Suprapubic skin (tissue), 4 donors: ENCODE measurements around the gene SCGB3A1. TPM values are rescaled to one million over a fixed set of nuclear protein-coding genes. Genes with fewer than 3 reads are reported as not detected.

ENCODE experiments used
- DNase-seq, 2 donors: peaks; one replicate each; pipeline ENCODE4 v3.0.0-alpha.2; 2019; ENCODE audit warnings: low spot score in 2 of 2
- H3K27ac ChIP-seq: fragments of 200-600 bp; sonication (generic); one replicate; pipeline ENCODE4 v1.5.1; 2019
- H3K27me3 ChIP-seq: fragments of 200-600 bp; sonication (generic); one replicate; pipeline ENCODE4 v1.5.1; 2019
- H3K36me3 ChIP-seq: fragments of 200-600 bp; sonication (generic); one replicate; pipeline ENCODE4 v1.5.1; 2019
- H3K4me1 ChIP-seq: fragments of 200-600 bp; sonication (generic); one replicate; pipeline ENCODE4 v1.5.1; 2019
- H3K4me3 ChIP-seq: fragments of 200-600 bp; sonication (generic); one replicate; pipeline ENCODE4 v1.5.1; 2019; ENCODE audit warnings: mild to moderate bottlenecking
- H3K9me3 ChIP-seq: fragments of 200-600 bp; sonication (generic); one replicate; pipeline ENCODE4 v1.5.1; 2019
- EP300 ChIP-seq: sonication (generic); formaldehyde crosslinking; IDR thresholded peaks from one replicate; pipeline ENCODE4 v1.6.1; 2017; ENCODE audit warnings: antibody characterized with exemption
- POLR2A ChIP-seq, 2 donors: fragments of 450-650 bp; IDR thresholded peaks; one replicate each; pipeline ENCODE4 v1.6.1; 2017; ENCODE audit warnings: antibody characterized with exemption in 2 of 2, mild to moderate bottlenecking in 2 of 2, moderate library complexity in 2 of 2
- POLR2AphosphoS5 ChIP-seq, 3 donors: sonication (generic); formaldehyde crosslinking; IDR thresholded peaks; one replicate each; pipeline ENCODE4 v1.6.1; 2017; ENCODE audit warnings: antibody characterized with exemption in 3 of 3
- WGBS: methylation state at CpG from one replicate; pipeline ENCODE4 v1.1.5; 2018; 5-methylcytosine and 5-hydroxymethylcytosine counted together
- total RNA-seq, 4 donors: library from RNA; depleted of rRNA; stranded (reverse); fragments of >200 nt; gene quantifications; one replicate each; pipeline ENCODE4 v1.1.0, GENCODE V29; 2016
- TF ChIP-seq, protein P1 (sequence below), 2 donors: fragments of 200-600 bp in 1 of 2; fragments of 450-650 bp in 1 of 2; sonication (generic) in 1 of 2; IDR thresholded peaks; one replicate each; pipeline ENCODE4 v1.5.1; 2016 to 2019; ENCODE audit warnings: antibody characterized with exemption in 2 of 2, mild to moderate bottlenecking in 1 of 2, moderate library complexity in 1 of 2

Gene SCGB3A1
- total RNA-seq, 4 donors from 2014 or later, result 2.2 to 7.8 (median 4.1) TPM; not detected in 1

GRCh38 chr5:180589771-180590542 is 1.3 kb downstream of the SCGB3A1 start:
- 4% methylated on average over 17 of the region's 44 CpGs for WGBS
- DNase-seq, result no peak
- Histone ChIP-seq H3K36me3 (no peaks in the 10 kb centered on the region), H3K27me3 (peaks cover 61% of the 10 kb centered on the region), H3K27ac (no peak overlapping the region), H3K9me3 (peaks cover 4% of the 10 kb centered on the region), H3K4me1 (peaks cover 15% of the 10 kb centered on the region), H3K4me3 (peak overlapping the region; percentile 34)
- TF ChIP-seq POLR2A (IDR thresholded peaks at IDR 0.05), result no peak
- no peak for TF ChIP-seq EP300
- no peak for TF ChIP-seq POLR2AphosphoS5 (IDR thresholded peaks at IDR 0.05)
- TF ChIP-seq, protein P1, sequence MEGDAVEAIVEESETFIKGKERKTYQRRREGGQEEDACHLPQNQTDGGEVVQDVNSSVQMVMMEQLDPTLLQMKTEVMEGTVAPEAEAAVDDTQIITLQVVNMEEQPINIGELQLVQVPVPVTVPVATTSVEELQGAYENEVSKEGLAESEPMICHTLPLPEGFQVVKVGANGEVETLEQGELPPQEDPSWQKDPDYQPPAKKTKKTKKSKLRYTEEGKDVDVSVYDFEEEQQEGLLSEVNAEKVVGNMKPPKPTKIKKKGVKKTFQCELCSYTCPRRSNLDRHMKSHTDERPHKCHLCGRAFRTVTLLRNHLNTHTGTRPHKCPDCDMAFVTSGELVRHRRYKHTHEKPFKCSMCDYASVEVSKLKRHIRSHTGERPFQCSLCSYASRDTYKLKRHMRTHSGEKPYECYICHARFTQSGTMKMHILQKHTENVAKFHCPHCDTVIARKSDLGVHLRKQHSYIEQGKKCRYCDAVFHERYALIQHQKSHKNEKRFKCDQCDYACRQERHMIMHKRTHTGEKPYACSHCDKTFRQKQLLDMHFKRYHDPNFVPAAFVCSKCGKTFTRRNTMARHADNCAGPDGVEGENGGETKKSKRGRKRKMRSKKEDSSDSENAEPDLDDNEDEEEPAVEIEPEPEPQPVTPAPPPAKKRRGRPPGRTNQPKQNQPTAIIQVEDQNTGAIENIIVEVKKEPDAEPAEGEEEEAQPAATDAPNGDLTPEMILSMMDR (IDR thresholded peaks at IDR 0.05), result no peak

DNA sequence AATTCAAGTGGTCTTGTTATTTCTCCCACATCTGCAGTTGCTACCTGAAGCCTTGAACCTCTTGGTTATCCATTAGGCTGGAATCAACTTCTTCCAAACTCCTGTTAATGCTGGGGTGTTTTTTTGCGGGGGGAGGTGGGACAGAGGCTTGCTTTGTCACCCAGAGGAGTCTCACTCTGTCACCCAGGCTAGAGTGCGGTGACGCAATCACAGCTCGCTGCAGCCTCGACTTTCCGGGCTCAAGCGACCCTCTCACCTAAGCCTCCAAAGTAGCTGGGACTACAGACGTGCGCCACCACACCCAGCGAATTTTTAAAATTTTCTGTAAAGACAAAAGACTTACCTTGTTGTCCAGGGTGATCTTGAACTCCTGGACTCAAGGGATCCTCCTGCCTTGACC is 4.4 kb downstream of the SCGB3A1 start:
- Histone ChIP-seq H3K27me3 (peaks cover 39% of the 10 kb centered on the region), H3K36me3 (no peaks in the 10 kb centered on the region), H3K4me1 (peaks cover 15% of the 10 kb centered on the region), H3K4me3 (no peak overlapping the region), H3K27ac (no peak overlapping the region), H3K9me3 (peaks cover 4% of the 10 kb centered on the region)
- no peak for DNase-seq
- TF ChIP-seq POLR2AphosphoS5 (IDR thresholded peaks at IDR 0.05) (no peak), POLR2A (IDR thresholded peaks at IDR 0.05) (no peak), EP300 (no peak)
- TF ChIP-seq, protein P1 (IDR thresholded peaks at IDR 0.05), result no peak
- WGBS, result 92% methylated on average over 10 of the region's 10 CpGs

DNA sequence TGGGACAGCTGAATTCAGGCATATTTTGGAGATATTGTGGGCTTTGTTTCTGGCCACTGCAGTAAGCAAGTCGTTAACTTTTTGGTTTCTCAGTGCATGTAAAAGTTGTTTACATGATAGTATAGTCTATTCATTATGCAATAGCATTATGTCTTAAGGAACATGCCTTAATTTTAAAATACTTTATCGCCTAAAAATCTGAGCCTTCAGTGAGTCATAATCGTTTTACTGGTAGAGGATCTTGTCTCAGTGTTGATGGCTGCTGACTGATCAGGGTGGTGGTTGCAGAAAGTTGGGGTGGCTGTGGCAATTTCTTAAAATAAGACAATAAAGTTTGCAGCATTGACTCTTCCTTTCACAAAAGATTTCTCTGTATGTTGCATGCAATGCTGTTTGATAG is 5.1 kb downstream of the SCGB3A1 start:
- no peak for DNase-seq
- TF ChIP-seq POLR2AphosphoS5 (IDR thresholded peaks at IDR 0.05), result no peak
- no peak for TF ChIP-seq POLR2A (IDR thresholded peaks at IDR 0.05)
- no peak for TF ChIP-seq EP300
- TF ChIP-seq, protein P1 (IDR thresholded peaks at IDR 0.05), result no peak
- Histone ChIP-seq H3K9me3 (peaks cover 4% of the 10 kb centered on the region), H3K27me3 (peaks cover 32% of the 10 kb centered on the region), H3K27ac (no peak overlapping the region), H3K4me3 (no peak overlapping the region), H3K36me3 (no peaks in the 10 kb centered on the region), H3K4me1 (peaks cover 13% of the 10 kb centered on the region)
- 82% methylated on average over 3 of the region's 3 CpGs for WGBS

- 72% methylated on average over 2 of the region's 2 CpGs for WGBS
These were observed 7.6 kb downstream of the SCGB3A1 start for GRCh38 chr5:180583738-180584137.

GRCh38 chr5:180580681-180581080 is 10.6 kb downstream of the SCGB3A1 start:
- H3K4me1 ChIP-seq, result no peaks in the 10 kb centered on the region
- H3K4me3 ChIP-seq, result no peak overlapping the region
- TF ChIP-seq POLR2A (IDR thresholded peaks at IDR 0.05) (no peak), EP300 (no peak), POLR2AphosphoS5 (IDR thresholded peaks at IDR 0.05) (no peak)
- TF ChIP-seq, protein P1 (IDR thresholded peaks at IDR 0.05), result no peak
- H3K27ac ChIP-seq, result no peak overlapping the region
- WGBS, result 75% methylated on average over 6 of the region's 6 CpGs
- peaks cover 17% of the 10 kb centered on the region for H3K36me3 ChIP-seq
- no peaks in the 10 kb centered on the region for H3K27me3 ChIP-seq
- peaks cover 4% of the 10 kb centered on the region for H3K9me3 ChIP-seq
- DNase-seq, result no peak

More at GRCh38 chr5:180583738-180584137, 7.6 kb downstream of the SCGB3A1 start:
- no peaks in the 10 kb centered on the region for H3K36me3 ChIP-seq
- no peak for DNase-seq
- no peak overlapping the region for H3K27ac ChIP-seq
- peaks cover 8% of the 10 kb centered on the region for H3K27me3 ChIP-seq
- H3K9me3 ChIP-seq, result peaks cover 4% of the 10 kb centered on the region
- no peaks in the 10 kb centered on the region for H3K4me1 ChIP-seq
- H3K4me3 ChIP-seq, result no peak overlapping the region
- no peak for TF ChIP-seq POLR2A (IDR thresholded peaks at IDR 0.05)
- TF ChIP-seq EP300, result no peak
- TF ChIP-seq, protein P1 (IDR thresholded peaks at IDR 0.05), result no peak
- no peak for TF ChIP-seq POLR2AphosphoS5 (IDR thresholded peaks at IDR 0.05)
